GM18498 (cell line): ENCODE data around the gene HSD3B1.
A peak's percentile ranks its signal among the peaks of the same experiment; 100 is the strongest.

Experiments
- ATAC-seq: cut with Tn5 transposase; IDR thresholded peaks from one replicate; pipeline ENCODE4 v1.9.1; 2021; ENCODE audit warnings: mild to moderate bottlenecking, moderate library complexity; ENCODE audit not compliant: unreplicated experiment

The HSD3B1 gene

DNA sequence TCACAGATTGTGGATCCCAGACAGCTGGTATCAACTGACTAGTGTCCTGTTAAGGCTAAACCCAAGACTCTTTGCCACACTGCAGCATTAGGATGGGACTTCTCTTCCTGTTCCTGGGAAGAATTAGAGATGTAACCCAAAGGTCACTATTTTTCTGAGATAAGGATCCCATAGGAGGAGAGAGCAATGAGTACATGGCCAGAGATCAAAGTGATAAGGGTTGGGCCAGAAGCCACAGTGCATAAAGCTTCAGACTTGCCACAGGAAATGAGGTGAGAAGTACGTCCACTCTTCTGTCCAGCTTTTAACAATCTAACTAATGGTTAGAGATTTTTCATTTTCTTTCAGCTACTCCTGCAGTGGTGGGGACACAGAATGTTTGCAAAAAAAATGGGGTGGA is at the start of gene HSD3B1:
HSD3B1 (plus strand) TSS at position 270 of the 400 bp plus-strand sequence. CDS start 267 bp downstream, outside the sequence.
- ATAC-seq: no peak

DNA sequence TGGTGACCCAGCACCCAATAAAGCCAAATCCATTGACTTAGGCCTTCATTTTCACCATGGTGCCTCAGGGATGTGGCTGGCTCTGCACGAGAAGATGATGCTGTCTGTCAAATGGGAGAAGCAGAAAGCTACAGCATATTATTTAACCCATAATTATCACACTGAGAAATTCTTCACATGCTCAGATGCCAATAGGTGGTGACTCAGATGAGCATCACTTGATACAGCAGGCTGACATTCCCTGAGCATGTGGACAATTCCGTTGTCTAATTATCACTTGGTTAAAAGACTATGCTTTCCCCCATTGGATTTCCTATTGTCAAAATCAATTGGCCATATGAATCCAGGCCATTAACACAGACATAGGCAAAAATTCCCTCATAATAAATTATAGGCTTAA is 44.0 kb upstream of the HSD3B1 start:
- no peak for ATAC-seq

DNA sequence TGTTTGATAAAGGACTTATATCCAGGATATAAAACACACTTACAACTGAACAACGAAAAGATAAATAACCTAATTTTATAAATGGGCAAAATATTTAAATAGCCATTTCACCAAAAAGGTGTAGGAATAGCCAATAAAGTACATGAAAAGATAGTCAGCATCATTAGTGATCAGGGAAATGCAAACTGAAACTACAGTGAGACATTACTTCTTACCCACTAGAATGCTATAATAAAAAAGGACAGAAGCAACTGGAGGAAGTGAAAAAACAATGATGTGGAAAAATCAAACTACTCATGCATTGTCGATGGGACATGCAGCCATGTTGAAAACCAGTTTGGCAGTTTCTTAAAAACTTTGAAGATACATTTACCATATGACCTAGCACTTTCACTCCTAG is 43.4 kb upstream of the HSD3B1 start:
- no peak for ATAC-seq

DNA sequence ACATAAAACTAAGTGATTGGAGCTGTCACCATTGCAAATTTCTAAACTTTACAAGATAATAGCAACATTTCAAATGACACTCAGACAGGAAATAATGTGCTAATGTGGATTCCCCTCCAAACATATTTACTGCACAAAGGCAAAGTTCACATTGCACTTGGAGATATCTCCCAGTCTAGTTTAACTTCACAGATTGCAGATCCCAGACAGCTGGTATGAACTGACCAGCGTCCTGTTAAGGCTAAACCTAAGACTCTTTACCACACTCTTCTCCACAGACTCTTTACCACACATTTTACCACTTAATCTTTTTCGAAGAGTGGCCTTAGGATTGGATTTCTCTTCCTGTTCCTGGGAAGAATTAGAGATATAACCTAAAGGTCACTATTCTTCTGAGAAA is 40.6 kb upstream of the HSD3B1 start:
- no peak for ATAC-seq

DNA sequence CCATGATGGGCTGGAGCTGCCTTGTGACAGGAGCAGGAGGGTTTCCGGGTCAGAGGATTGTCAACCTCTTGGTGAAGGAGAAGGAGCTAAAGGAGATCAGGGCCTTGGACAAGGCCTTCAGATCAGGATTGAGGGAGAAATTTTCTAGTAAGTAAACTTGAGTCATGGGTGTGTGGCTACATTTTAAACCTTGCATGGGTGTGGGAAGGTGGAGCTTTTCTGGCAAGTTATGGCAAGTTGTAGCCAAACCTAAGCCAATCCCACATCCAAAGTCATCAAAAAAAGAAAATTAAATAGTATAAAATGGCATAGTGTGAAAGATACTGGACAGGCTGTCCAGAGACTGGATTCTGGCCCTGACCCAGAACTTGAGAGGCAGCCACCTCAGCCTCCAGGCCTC is 39.8 kb upstream of the HSD3B1 start:
- no peak for ATAC-seq

DNA sequence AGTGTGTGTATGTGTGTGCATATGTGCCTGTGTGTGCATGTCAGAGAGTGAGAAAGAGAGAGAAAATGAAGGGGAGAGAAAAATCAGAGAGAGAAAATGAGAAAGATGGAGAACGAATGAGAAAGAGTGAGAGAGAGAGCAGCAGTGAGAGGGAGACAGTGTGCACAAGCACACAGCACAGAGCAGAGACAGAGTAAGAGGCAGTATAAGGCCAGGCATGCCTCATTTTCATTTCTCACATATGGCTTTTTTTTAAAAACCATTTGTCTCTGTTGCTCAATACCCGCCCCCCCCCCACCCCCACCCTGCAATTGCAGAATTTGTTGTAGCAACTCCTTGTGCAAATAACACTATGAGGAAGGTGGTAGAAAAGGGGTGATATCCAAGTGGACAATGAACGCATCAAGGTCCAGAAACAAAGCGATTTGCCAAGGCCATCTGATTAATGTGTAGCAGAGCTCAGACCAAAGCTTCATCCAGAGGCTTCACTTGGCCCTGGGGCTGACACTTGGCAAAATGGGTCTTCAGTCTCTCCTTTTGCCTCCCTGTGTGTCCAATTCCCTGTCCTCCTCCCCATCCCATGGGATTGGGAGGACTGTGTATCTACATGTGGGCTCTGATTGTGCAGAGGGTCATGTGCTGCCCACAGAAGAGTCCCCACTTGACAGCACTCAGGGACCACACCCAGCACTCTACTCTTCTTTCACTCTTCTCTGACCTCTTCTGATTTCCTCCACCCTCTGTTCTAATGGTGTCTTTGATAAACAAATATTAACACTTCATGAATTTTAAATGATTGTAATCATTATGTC is 38.9 kb upstream of the HSD3B1 start:
- no peak for ATAC-seq

DNA sequence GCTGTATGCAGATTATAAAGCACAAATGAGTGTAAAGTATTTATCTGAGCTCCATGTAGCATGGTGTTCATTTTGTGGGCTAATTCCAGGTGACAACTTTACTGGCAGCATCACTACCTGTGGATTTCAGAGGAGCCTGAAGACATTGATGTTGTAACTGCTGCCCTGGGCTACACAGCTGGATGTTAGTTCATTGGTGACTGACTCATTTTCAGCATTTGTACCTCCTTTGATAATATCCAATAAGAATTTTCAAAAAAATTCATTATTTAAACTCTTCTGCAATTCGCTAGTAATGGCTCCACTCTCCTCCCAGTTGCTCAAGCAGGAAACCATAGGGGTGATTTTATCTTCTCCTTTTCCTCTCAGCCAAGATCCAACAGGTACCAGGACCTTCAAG is 37.3 kb upstream of the HSD3B1 start:
- ATAC-seq: no peak

DNA sequence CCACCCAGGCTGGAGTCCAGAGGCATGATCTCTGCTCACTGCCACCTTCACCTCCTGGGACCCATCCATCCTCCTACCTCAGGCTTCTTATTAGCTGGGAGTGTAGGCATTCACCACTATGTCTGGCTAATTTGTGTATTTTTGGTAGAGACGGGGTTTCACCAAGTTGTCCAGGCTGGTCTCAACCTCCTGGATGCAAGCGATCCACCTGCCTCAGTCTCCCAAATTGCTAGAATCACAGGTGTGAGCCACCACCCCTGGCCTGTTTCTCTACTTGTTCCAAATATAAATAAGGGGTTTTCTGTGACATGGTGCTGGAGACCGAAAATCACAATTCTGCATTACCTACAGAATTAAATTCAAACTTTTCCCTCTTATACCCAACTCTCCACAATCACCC is 36.6 kb upstream of the HSD3B1 start:
- ATAC-seq: no peak

DNA sequence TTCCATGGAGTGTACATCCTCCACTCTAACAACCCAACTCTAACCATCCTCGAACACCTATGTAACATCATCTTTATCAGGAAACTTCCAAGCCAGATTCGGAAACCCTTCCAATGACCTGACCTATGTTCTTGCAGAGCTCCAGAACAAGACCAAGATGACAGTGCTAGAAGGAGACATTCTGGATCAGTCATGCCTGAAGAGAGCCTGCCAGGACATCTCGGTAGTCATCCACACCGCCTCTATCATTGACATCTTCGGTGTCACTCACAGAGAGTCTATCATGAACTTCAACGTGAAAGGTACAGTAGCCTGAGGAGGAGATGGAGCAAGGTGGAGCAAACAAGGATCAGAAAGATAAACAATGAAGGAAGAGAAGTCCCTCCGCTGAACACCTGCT is 36.1 kb upstream of the HSD3B1 start:
- no peak for ATAC-seq

DNA sequence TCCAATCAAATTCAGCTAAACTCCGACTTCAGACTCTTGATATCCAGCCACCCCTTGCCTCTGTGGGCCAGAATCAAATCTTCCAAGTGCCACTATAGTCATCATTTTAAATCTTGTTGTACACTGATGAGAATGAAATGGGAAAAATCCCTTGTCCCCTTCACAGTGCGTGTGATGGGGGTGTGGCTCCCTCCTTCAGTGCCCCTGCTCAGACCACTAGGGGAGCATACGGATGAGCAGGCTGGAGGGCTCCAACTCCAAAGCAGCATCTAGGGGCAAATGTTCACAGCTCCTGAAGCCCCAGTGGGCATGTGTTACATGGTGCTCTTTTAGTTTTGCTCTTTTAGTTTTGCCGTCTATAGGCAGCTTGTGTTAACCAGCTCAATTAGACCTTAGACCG is 35.4 kb upstream of the HSD3B1 start:
- no peak for ATAC-seq

DNA sequence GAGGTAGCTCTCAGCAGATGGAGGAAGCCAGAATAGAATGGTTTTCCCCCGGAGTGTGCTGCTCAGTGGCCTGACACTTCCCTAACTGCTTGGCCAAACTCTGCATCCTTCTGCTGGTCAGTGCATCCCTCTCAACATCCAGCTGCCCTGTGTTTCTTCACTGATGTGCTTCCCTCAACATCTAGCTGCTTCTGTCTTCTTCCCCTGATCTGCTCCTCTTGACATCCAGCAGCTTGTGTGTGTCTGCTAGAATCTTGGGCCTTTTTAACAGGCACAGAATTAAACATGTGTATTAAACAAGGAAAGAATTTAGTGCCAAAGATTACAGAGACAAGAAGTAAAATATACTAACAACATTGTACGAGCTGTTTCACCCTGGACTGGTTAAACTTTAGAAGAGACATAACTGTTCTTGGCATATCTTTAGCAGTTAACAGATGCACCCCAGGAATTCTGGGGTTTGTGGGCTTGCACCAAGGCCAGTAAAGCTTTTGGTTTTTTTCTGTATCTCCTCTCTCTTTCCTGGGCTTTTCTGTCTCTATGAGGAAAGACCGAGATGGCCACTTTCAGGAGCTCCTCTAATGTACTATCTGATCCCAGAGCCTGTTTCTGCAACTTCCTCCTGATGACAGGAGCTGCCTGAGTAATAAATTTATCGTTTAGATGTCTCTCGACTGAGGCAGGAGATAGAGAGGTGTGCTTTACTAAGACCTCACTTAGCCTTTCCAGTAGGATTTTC is 34.8 kb upstream of the HSD3B1 start:
- no peak for ATAC-seq

DNA sequence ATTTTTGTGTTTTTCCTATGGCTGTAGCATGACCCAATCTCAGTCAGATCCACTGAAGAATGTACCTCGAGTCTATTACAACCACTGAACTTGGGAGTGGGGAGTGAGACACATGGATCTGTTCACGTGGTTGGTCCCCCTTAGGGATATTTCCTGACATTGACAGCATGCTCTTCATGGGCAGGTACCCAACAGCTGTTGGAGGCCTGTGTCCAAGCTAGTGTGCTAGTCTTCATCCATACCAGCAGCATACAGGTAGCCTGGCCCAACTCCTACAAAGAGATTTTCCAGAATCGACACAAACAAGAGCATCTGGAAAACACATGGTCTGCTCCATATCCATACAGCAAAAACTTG is 34.2 kb upstream of the HSD3B1 start:
- no peak for ATAC-seq

DNA sequence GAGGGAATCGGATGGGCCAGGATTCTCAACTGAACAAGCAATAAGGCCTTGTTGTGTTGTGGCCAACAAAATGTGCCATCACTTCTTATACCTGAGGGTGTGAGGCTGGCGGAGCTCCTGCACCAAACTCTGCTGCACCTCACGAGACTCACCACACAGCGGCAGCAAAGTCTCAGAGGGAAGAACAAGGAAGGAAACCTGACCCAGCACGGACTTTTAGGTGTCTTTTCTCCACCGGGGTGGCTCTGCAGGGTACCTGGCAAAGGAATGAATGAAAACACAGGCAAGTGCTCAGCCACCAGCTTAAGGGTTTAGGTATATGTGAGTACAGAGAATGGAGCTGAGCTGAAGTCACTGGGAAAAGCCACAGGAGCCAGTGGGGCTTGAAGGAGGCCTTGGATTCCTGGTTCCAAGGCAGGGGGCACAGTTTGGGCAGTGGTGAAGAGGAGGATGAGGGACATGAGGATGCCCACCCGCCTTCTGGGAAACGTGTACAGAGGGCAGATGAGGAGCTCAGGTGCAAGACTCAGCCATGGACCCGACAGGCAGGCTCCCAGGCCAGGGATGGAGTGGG is 31.1 kb upstream of the HSD3B1 start:
- peak; percentile 88 for ATAC-seq

DNA sequence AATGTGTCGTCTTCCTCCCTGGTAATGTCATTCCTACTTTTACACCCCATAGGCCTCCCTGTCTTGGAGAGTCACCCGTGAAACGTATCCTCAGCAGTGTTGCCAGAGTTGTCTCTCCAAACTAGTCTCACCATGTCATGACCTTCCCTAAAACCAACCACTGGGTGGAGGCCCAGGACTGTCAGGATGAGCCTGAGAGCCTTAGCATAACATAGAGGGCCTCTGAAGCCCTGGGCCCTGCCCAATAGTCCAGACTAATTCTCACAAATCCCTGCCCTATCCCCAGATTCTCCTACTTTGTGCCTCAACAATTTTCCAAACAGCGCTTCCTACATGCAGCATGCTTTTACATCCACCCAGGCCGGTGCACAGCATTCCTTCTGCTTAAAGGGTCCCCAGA is 29.3 kb upstream of the HSD3B1 start:
- no peak for ATAC-seq

DNA sequence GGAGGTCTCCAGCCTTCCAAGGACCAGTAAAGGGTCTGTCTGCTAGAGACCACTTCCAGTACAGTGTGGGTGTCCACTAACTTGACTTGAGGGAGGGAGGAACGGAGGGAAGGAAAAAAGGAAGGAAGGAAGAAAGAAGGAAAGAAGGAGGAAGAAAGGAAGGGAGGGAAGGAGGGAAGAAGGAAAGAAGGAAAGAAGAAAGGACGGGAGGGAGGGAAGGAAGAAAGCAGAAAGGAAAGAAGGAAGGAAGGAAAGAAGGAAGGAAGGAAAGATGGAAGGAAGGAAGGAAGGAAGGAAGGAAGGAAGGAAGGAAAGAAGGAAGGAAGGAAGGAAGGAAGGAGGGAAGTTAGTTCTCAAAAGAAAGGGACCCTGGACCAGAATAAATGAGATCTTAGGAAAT is 26.8 kb upstream of the HSD3B1 start:
- no peak for ATAC-seq

DNA sequence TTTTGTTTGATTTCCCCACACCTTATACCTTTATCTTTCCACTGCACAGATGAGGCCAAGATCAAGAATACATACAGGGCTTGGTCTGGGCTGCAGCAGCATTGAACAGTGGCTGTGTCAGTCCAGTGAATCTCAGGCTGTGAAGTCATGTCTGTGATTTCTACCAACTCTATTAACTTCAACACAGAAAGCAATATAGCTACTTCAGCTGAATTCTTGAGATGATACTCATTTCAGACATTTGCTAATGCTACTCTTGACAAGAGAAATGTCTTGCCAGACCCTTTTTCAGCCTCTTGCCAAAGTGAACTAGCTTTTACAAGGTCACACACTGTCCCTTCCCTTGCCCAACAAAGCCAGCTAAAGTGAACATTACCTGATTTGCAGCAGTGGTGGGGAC is 25.1 kb upstream of the HSD3B1 start:
- no peak for ATAC-seq

DNA sequence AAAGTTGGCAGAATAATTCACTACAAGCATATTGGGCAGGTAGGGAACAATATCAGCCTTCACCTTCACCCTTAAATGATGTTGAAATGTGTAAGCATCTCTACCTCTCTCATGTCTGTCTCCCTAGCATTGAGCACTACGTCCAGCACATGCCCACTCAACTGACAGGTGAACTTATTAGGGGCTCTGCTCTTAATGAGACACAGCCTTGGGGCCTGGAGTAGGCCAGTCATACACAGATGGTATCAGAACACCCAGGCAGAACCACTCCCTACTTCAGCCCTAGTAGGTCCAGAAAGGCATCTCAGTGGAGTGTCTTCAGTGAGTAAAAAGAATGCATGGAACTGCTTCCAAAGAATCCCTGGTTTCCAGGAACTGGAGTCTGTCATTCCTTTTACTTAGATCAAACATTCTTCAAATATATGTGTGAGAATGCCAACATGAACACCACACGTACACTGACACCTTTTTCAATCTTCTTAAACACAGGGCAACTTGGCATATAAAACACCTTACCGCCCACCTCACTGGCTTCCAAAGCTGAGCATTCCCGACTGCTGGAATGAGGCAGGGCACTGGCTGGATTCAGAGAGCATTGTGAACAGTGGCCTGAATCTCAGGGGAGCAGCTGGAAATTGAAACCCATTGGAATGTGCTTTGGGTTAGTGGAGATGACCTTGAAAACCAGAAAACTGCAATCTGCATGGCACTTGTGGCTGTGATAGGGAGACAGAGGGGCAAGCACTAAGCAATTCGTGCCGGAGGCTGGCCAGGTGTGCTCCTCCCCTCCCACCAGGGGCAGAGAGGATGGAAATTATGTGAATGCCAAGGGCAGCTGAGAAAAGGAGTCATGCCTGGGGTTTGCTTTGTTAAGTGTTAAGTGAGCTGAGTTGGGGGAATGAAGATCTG is 24.2 kb upstream of the HSD3B1 start:
- no peak for ATAC-seq

DNA sequence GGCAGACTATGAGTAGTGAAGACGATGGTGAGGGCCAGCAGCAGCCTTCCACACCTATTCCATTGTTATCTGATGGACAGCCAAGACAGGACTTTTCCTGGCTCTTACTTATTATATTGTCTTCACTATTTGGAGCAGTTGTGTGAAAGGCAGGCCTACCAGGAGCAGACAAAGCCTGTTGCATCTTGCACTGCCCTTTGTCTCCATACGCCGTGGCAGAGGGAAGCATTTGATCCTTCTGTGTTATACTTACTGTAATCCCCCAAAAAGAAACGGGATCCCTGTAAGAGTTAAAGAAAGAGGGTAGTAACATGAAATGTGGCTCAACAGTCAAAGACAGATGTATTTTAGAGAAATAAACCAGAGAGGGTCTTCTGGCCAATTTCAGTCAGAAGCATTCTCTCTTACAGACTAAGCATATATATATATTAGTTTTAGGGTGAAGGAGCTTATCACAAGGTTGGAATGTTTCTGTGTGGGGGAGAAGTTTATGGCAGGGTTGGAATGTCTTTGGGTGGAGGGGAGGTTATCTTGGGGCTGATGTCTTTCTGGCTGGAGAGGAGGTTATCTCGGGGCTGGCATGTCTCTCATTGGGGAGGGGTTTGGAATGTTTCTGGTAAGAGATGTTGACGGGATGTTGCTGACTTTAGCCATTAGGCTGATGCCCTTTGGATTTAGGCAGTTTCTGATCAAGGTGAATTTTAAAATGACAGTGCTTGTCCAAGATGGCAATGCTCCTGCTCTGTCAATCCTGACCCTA is 23.4 kb upstream of the HSD3B1 start:
- ATAC-seq: no peak

DNA sequence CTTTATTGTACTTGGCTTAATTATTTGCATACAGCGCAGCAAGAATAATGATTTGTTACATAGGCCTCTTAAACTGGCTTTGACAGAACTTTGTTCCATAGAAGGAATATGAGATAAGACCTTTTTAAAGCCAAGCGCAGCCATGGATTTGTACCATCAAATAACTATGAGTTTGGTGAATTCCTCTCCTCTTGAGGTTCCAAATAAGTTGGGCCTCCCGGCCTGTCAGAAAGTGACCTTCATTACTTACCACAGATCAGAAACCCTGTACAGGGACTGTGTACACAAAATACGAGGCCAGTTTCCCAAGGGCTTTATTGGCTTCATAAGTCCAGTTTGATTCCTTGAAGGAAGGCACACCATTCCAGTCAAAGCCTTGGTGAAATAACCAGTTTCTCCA is 21.8 kb upstream of the HSD3B1 start:
- ATAC-seq: no peak

DNA sequence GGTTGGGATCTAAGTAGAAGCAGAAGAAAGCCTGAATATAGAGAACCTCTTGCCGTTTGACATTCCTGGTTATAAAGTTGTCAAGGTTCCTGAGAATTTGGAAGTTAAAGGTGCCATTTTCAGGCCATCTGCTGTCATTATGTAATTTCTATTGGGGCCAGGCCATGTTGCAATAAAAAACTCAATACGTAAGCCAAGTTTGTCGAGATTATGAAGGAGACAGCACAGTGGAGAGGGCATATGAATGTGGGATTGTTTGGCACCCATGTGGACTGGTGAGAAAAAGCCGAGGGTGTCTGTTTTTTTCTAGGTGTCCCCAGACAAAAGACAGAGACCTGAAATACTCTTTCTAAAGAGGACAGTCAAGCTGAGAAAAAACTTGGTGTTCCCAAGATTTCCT is 18.8 kb upstream of the HSD3B1 start:
- no peak for ATAC-seq
